HCT116 (cell line): ENCODE data around the gene PUSL1. TPM values are rescaled to one million over a fixed set of nuclear protein-coding genes. Genes with fewer than 3 reads are reported as not detected.
A peak's percentile ranks its signal among the peaks of the same experiment; 100 is the strongest.

Experiments
- ATAC-seq: fragments of 200-7000 bp; cut with Tn5 transposase; 2 replicates; pipeline ENCODE4 v1.9.1; 2020; ENCODE audit warnings: mild to moderate bottlenecking, moderate library complexity
- BruUV-seq: library from RNA; stranded (reverse); fragments of 400-500 nt; replicated peaks from 2 replicates; lab custom pipeline; 2021; lab: Mats Ljungman, UMichigan
- CTCF ChIA-PET: fragments of 300-600 bp; sonication (Branson Sonifier 250); formaldehyde crosslinking; loops from one replicate; lab custom pipeline; 2021; ENCODE audit warnings: antibody characterized with exemption; lab: Charles Lee
- POLR2A ChIA-PET: fragments of 300-600, 350-600 bp; sonication (Branson Sonifier 250); formaldehyde crosslinking; loops from one replicate; lab custom pipeline; 2021; ENCODE audit warnings: antibody characterized with exemption; lab: Charles Lee
- RAD21 ChIA-PET, 2 experiments: fragments of 300-600 bp; sonication (Branson Sonifier 250); formaldehyde crosslinking; loops; one replicate each; lab custom pipeline; 2023; ENCODE audit warnings: low total read pairs in 2 of 2; ENCODE audit not compliant: uncharacterized antibody in 2 of 2, unreplicated experiment in 2 of 2, low non-redundant PET in 1 of 2; lab: Charles Lee
- DNase-seq: peaks from one replicate; pipeline ENCODE4 v3.0.0-alpha.2; 2010; ENCODE audit warnings: low read depth, low spot score
- H2AFZ ChIP-seq: fragments of 200-600 bp; shearing (Covaris generic), sonication (generic); 2 replicates; pipeline ENCODE4 v1.6.1; 2017; ENCODE audit warnings: low read depth, mixed run types, mixed read lengths, antibody characterized with exemption, low read length; ENCODE audit not compliant: poor library complexity, severe bottlenecking
- H3K27ac ChIP-seq: 2 replicates; pipeline ENCODE4 v1.5.1; 2012; ENCODE audit warnings: low read depth, low read length
- H3K27me3 ChIP-seq: fragments of 200-600 bp; sonication (generic); 2 replicates; pipeline ENCODE4 v1.6.1; 2016; ENCODE audit warnings: mixed run types, low read length, mixed read lengths; ENCODE audit not compliant: insufficient read depth
- H3K36me3 ChIP-seq, 2 experiments: fragments of 200-500 bp in 1 of 2; fragments of 200-600 bp in 1 of 2; sonication (Bioruptor generic) in 1 of 2; sonication (generic) in 1 of 2; 2 replicates each; pipeline versions ENCODE4 v1.5.1 to v1.6.1; 2014 to 2016; ENCODE audit warnings: low read length in 2 of 2, inconsistent platforms in 1 of 2, mixed read lengths in 1 of 2, mixed run types in 1 of 2; ENCODE audit not compliant: insufficient read depth in 2 of 2, control insufficient read depth in 1 of 2
- H3K4me1 ChIP-seq, 2 experiments: fragments of 200-600 bp in 1 of 2; sonication (generic) in 1 of 2; 2 replicates each; pipeline versions ENCODE4 v1.5.1 to v1.6.1; 2012 to 2017; ENCODE audit warnings: low read length in 2 of 2, inconsistent platforms in 1 of 2, mild to moderate bottlenecking in 1 of 2, mixed read lengths in 1 of 2, mixed run types in 1 of 2, moderate library complexity in 1 of 2; ENCODE audit not compliant: insufficient read depth in 2 of 2, control insufficient read depth in 1 of 2
- H3K4me2 ChIP-seq: fragments of 200-600 bp; sonication (generic); 2 replicates; pipeline ENCODE4 v1.6.1; 2017; ENCODE audit warnings: mixed run types, low read length, mixed read lengths
- H3K4me3 ChIP-seq, 2 experiments: fragments of 200-600 bp in 1 of 2; sonication (generic) in 1 of 2; replicated peaks in 1 of 2; 2 replicates each; pipeline ENCODE4 v1.5.1; 2011 to 2016; ENCODE audit warnings: low read length in 2 of 2, control low read depth in 1 of 2, low read depth in 1 of 2, mild to moderate bottlenecking in 1 of 2, mixed read lengths in 1 of 2, mixed run types in 1 of 2
- H3K79me2 ChIP-seq: fragments of 200-600 bp; sonication (generic); 2 replicates; pipeline ENCODE4 v1.6.1; 2017; ENCODE audit warnings: mild to moderate bottlenecking, mixed run types, low read length, moderate library complexity, mixed read lengths; ENCODE audit not compliant: insufficient read depth
- H3K9ac ChIP-seq: fragments of 200-600 bp; sonication (generic); 2 replicates; pipeline ENCODE4 v1.6.1; 2016; ENCODE audit warnings: low read length, mixed read lengths
- H3K9me2 ChIP-seq: fragments of 200-600 bp; sonication (generic), shearing (Covaris generic); 2 replicates; pipeline ENCODE4 v1.6.1; 2017; ENCODE audit warnings: mixed run types, mild to moderate bottlenecking, moderate library complexity; ENCODE audit not compliant: insufficient read depth
- H3K9me3 ChIP-seq, 2 experiments: fragments of 200-500 bp in 1 of 2; fragments of 200-600 bp in 1 of 2; sonication (Bioruptor generic) in 1 of 2; sonication (generic) in 1 of 2; 2 replicates each; pipeline ENCODE4 v1.6.1; 2014 to 2017; ENCODE audit warnings: low read length in 2 of 2, mixed read lengths in 2 of 2, inconsistent platforms in 1 of 2, low read depth in 1 of 2, mild to moderate bottlenecking in 1 of 2, mixed run types in 1 of 2, moderate library complexity in 1 of 2; ENCODE audit not compliant: control insufficient read depth in 1 of 2, insufficient read depth in 1 of 2
- H4K20me1 ChIP-seq: fragments of 200-600 bp; sonication (generic), shearing (Covaris generic); 2 replicates; pipeline ENCODE4 v1.6.1; 2017; ENCODE audit warnings: mixed run types, mild to moderate bottlenecking, moderate library complexity; ENCODE audit not compliant: insufficient read depth
- ATF3 ChIP-seq: IDR thresholded peaks from 2 replicates; pipeline ENCODE4 v1.6.1; 2012
- CBX3 ChIP-seq: IDR thresholded peaks from 2 replicates; pipeline ENCODE4 v1.6.1; 2012; ENCODE audit warnings: low read depth
- CEBPB ChIP-seq: IDR thresholded peaks from 2 replicates; pipeline ENCODE4 v1.6.1; 2012; ENCODE audit warnings: low read depth
- CTCF ChIP-seq, 3 experiments: fragments of 200-600 bp in 1 of 3; sonication (generic) in 1 of 3; IDR thresholded peaks in 2 of 3; conservative IDR thresholded peaks in 1 of 3; 2 replicates each; pipeline ENCODE4 v1.5.1; 2012 to 2017; ENCODE audit warnings: low read depth in 2 of 3, low read length in 2 of 3, antibody characterized with exemption in 1 of 3, borderline replicate concordance in 1 of 3, control low read depth in 1 of 3, mild to moderate bottlenecking in 1 of 3, mixed read lengths in 1 of 3, mixed run types in 1 of 3, moderate library complexity in 1 of 3; ENCODE audit not compliant: insufficient read depth in 1 of 3
- EGR1 ChIP-seq: IDR thresholded peaks from 2 replicates; pipeline ENCODE4 v1.6.1; 2012; ENCODE audit warnings: low read depth
- ELF1 ChIP-seq: IDR thresholded peaks from 2 replicates; pipeline ENCODE4 v1.6.1; 2012; ENCODE audit warnings: low read depth, borderline replicate concordance
- POLR2A ChIP-seq: IDR thresholded peaks from 2 replicates; pipeline ENCODE4 v1.7.0; 2011; ENCODE audit warnings: borderline replicate concordance; ENCODE audit not compliant: insufficient read depth, insufficient read length; ENCODE audit errors: extremely low read depth
- POLR2AphosphoS5 ChIP-seq: IDR thresholded peaks from 2 replicates; pipeline ENCODE4 v1.6.1; 2011; ENCODE audit warnings: mild to moderate bottlenecking, low read depth, low read length, moderate library complexity
- RAD21 ChIP-seq: IDR thresholded peaks from 2 replicates; pipeline ENCODE4 v1.6.1; 2012; ENCODE audit warnings: low read depth, mild to moderate bottlenecking
- SIN3A ChIP-seq: IDR thresholded peaks from 2 replicates; pipeline ENCODE4 v1.6.1; 2012; ENCODE audit warnings: low read depth
- SP1 ChIP-seq: IDR thresholded peaks from 2 replicates; pipeline ENCODE4 v1.6.1; 2012; ENCODE audit warnings: low read depth
- SRF ChIP-seq: IDR thresholded peaks from 2 replicates; pipeline ENCODE4 v1.6.1; 2012; ENCODE audit warnings: low read depth
- ZBTB33 ChIP-seq: IDR thresholded peaks from 2 replicates; pipeline ENCODE4 v1.6.1; 2011; ENCODE audit warnings: mild to moderate bottlenecking, low read length, moderate library complexity; ENCODE audit not compliant: insufficient replicate concordance; ENCODE audit errors: extremely low read depth
- ZFX ChIP-seq: fragments of 450-650 bp; IDR thresholded peaks from 2 replicates; pipeline ENCODE4 v1.6.1; 2017
- intact Hi-C: fragments of 100-400 bp; cut with micrococcal nuclease; formaldehyde crosslinking; loops from 2 replicates; pipeline ENCODE4 v1.10.0; 2022
- total RNA-seq: library from RNA; stranded (reverse); gene quantifications from one replicate; pipeline ENCODE4 v1.2.1, GENCODE V29; 2021; ENCODE audit not compliant: unreplicated experiment

PUSL1 gene
- total RNA-seq, 1 experiment from 2014 or later: 47.2 TPM

- no peak for TF ChIP-seq CTCF (IDR thresholded peaks at IDR 0.05 in 2 of 3, conservative IDR thresholded peaks at IDR 0.05 in 1 of 3; ENCODE audit: borderline replicate concordance in 1 of 3, insufficient read depth in 1 of 3, low read depth in 2 of 3, low read length in 2 of 3)
- TF ChIP-seq SIN3A: no peak
- TF ChIP-seq CBX3: no peak
- TF ChIP-seq SP1: no peak
- TF ChIP-seq CEBPB: no peak
- no peak for TF ChIP-seq POLR2AphosphoS5
- no peak for TF ChIP-seq SRF
- TF ChIP-seq EGR1: no peak
- TF ChIP-seq ELF1: no peak
Observed at GRCh38 chr1:1318777-1319645, 10.6 kb downstream of the PUSL1 start (continued).

- BruUV-seq: no TSS peak
- intact Hi-C loops: no loop called here
- Histone ChIP-seq H3K79me2 (peaks cover 88% of the 10 kb centered on the region), H2AFZ (no peak overlapping the region), H3K27me3 (no peaks in the 10 kb centered on the region), H3K9me3 (no peaks in the 10 kb centered on the region), H3K4me3 (no peak overlapping the region), H3K9ac (no peak overlapping the region), H3K4me2 (no peak overlapping the region), H3K36me3 (peaks cover 9 to 21% of the 10 kb centered on the region in 2 experiments; a peak in 2 of 4 replicates), H3K4me1 (peaks cover 27 to 54% of the 10 kb centered on the region in 2 experiments), H4K20me1 (peaks cover 10% of the 10 kb centered on the region; the same call in 1 of the 2 replicates), H3K27ac (peak overlapping the region; percentile 47), H3K9me2 (no peaks in the 10 kb centered on the region)
- ATAC-seq (no peak), DNase-seq (no peak)
- TF ChIP-seq POLR2A: no peak
- TF ChIP-seq SP1: no peak
- no peak for TF ChIP-seq ATF3
- TF ChIP-seq ZBTB33: no peak
- TF ChIP-seq ZFX: no peak
- no peak for TF ChIP-seq RAD21
- ChIA-PET RAD21 (no interaction called here), POLR2A (no interaction called here), CTCF (no interaction called here)
Observed at GRCh38 chr1:1319646-1319941, 11.2 kb downstream of the PUSL1 start.
